ENCODE data around the gene PRKD1. TPM values are rescaled to one million over a fixed set of nuclear protein-coding genes. Genes with fewer than 3 reads are reported as not detected.

The PRKD1 gene
- total RNA-seq, 1 donor from 2014 or later: 0.54 TPM

DNA sequence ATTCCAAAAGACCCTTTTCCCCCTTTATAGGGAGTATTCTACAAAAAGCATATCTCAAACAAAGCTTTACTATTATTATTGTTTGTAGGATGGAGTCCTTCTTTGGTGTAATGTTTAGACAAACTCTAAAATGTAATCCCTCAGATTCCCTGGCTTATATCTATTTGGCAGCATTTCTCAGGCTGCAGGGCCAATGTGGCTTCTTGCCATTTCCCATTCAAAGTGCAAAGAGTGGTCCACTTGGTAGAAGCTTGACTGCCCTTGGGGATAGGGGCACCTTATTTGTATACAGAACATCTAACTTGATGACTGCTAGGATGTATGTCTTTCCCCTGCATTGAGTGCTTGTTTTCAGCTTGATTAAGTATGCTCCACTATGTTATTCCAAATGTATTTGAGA, 242.7 kb downstream of the PRKD1 start:
- DNase-seq: no peak
- peaks cover 2% of the 10 kb centered on the region for H3K9me3 Mint-ChIP-seq (ENCODE audit: unreplicated experiment)
- no peak overlapping the region for H3K27ac Mint-ChIP-seq (ENCODE audit: unreplicated experiment)
- no peaks in the 10 kb centered on the region for H3K27me3 Mint-ChIP-seq (ENCODE audit: unreplicated experiment)
- H3K4me3 Mint-ChIP-seq (ENCODE audit: unreplicated experiment): no peak overlapping the region
- TF ChIP-seq, protein P1, sequence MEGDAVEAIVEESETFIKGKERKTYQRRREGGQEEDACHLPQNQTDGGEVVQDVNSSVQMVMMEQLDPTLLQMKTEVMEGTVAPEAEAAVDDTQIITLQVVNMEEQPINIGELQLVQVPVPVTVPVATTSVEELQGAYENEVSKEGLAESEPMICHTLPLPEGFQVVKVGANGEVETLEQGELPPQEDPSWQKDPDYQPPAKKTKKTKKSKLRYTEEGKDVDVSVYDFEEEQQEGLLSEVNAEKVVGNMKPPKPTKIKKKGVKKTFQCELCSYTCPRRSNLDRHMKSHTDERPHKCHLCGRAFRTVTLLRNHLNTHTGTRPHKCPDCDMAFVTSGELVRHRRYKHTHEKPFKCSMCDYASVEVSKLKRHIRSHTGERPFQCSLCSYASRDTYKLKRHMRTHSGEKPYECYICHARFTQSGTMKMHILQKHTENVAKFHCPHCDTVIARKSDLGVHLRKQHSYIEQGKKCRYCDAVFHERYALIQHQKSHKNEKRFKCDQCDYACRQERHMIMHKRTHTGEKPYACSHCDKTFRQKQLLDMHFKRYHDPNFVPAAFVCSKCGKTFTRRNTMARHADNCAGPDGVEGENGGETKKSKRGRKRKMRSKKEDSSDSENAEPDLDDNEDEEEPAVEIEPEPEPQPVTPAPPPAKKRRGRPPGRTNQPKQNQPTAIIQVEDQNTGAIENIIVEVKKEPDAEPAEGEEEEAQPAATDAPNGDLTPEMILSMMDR (IDR thresholded peaks at IDR 0.05; ENCODE audit: partially characterized antibody, unreplicated experiment): no peak
- no peaks in the 10 kb centered on the region for H3K4me1 Mint-ChIP-seq (ENCODE audit: low read depth, unreplicated experiment)
- H3K36me3 Mint-ChIP-seq (ENCODE audit: unreplicated experiment): no peaks in the 10 kb centered on the region

DNA sequence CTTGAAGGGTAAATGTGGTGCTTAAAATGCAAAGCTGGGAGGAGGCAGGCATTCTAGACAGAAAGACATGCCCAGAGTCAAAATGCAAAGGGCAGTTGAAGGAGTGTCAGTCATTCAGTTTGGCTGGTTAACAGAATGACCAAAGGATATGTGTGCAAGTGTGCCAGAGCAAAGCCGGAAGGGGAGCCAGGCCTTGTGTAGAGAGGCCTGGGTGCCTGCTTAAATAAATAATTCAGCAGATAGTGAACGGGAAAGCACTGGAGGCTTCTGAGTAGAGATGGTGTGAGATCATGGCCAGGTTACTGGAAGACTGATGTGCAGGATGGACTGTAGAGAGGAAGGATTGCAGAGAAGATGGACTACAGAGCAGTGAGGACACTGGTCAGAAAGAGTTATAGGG, 244.9 kb downstream of the PRKD1 start:
- Mint-ChIP-seq H3K36me3 (ENCODE audit: unreplicated experiment) (no peaks in the 10 kb centered on the region), H3K9me3 (ENCODE audit: unreplicated experiment) (no peaks in the 10 kb centered on the region), H3K4me3 (ENCODE audit: unreplicated experiment) (no peak overlapping the region), H3K4me1 (ENCODE audit: low read depth, unreplicated experiment) (no peaks in the 10 kb centered on the region), H3K27me3 (ENCODE audit: unreplicated experiment) (no peaks in the 10 kb centered on the region), H3K27ac (ENCODE audit: unreplicated experiment) (no peak overlapping the region)
- TF ChIP-seq, protein P1 (IDR thresholded peaks at IDR 0.05; ENCODE audit: partially characterized antibody, unreplicated experiment): no peak
- DNase-seq: no peak

DNA sequence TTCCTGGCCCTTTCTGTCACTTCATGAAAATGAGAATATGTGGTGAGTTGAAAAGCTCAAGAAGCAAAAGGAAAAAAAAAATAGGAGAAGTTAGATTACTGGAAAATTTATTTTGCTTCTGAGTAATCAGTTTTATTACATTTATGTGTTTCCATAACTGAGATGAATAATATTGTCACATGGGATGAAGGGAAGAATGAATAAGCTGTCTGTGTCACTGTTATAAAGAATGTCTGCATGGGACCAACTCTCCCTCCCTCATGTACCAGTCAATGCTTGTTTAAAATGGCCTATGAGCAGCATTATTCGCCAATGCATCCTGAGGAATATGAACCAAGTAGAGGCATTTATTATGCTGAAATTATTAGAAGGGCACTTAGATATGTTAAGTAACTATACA, 246.3 kb downstream of the PRKD1 start:
- Mint-ChIP-seq H3K4me1 (ENCODE audit: low read depth, unreplicated experiment) (no peaks in the 10 kb centered on the region), H3K36me3 (ENCODE audit: unreplicated experiment) (no peaks in the 10 kb centered on the region), H3K27me3 (ENCODE audit: unreplicated experiment) (no peaks in the 10 kb centered on the region), H3K9me3 (ENCODE audit: unreplicated experiment) (no peaks in the 10 kb centered on the region), H3K27ac (ENCODE audit: unreplicated experiment) (no peak overlapping the region), H3K4me3 (ENCODE audit: unreplicated experiment) (no peak overlapping the region)
- DNase-seq: no peak
- TF ChIP-seq, protein P1 (IDR thresholded peaks at IDR 0.05; ENCODE audit: partially characterized antibody, unreplicated experiment): no peak

DNA sequence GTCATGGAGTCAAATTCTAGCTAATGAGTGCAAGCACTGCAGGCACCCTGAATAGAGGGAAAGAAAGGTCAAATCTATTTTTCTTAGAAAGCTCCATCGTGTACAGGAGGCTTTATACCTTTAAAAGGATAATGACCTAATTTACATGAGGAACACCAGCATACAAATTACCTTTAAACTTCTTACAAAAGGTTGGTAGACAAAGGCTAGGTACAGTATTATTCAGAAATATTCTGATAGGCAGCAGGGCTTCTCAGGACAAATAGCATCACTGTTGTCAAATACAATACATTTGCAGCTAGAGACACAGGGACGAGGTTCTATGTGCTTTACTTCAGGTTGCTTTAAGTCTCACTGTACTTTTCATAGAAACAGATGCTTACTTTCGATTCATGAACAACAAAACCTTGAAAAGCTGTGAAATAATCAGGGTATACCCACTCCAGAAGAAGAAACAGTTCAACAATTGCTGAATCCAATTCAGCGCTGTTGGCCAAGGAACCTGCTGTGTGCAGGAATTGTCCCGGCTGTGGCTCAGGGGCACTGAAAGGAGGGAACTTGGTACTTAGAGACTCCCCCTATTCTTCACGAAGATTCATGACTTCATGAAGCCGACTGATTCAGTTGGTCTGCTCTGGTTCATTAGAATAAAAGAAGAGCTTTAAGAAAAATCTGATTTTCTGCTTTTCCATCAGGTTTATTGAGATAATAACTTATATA, 252.9 kb downstream of the PRKD1 start:
- no peak overlapping the region for H3K27ac Mint-ChIP-seq (ENCODE audit: unreplicated experiment)

DNA sequence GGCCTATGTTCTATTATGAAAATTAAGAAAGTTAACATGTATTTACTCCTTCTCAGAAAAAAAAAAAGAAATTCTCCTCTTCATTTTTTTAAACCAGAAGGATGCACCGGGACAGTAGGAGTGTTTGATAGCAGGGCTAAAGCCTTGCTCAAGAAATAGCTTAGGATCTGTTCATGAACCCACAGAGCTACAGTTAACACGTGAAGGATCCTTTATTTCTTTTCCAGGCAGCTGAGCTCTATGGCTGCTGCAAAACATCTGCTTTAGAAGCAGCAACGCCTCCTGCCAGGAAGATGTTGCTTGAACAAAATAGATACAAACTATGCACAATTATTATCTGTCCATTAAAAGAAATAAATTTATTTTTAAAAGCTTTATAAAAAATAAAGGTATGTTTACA, 254.8 kb downstream of the PRKD1 start:
- no peak overlapping the region for H3K4me3 Mint-ChIP-seq (ENCODE audit: unreplicated experiment)
- H3K9me3 Mint-ChIP-seq (ENCODE audit: unreplicated experiment): no peaks in the 10 kb centered on the region
- no peak overlapping the region for H3K27ac Mint-ChIP-seq (ENCODE audit: unreplicated experiment)
- H3K36me3 Mint-ChIP-seq (ENCODE audit: unreplicated experiment): no peaks in the 10 kb centered on the region
- TF ChIP-seq, protein P1 (IDR thresholded peaks at IDR 0.05; ENCODE audit: partially characterized antibody, unreplicated experiment): no peak
- H3K27me3 Mint-ChIP-seq (ENCODE audit: unreplicated experiment): no peaks in the 10 kb centered on the region
- no peak for DNase-seq
- no peaks in the 10 kb centered on the region for H3K4me1 Mint-ChIP-seq (ENCODE audit: low read depth, unreplicated experiment)

More for the DNA sequence above, 252.9 kb downstream of the PRKD1 start:
- TF ChIP-seq, protein P1 (IDR thresholded peaks at IDR 0.05; ENCODE audit: partially characterized antibody, unreplicated experiment): no peak
- DNase-seq: no peak
- H3K9me3 Mint-ChIP-seq (ENCODE audit: unreplicated experiment): no peaks in the 10 kb centered on the region
- H3K4me3 Mint-ChIP-seq (ENCODE audit: unreplicated experiment): no peak overlapping the region
- H3K4me1 Mint-ChIP-seq (ENCODE audit: low read depth, unreplicated experiment): no peaks in the 10 kb centered on the region
- H3K36me3 Mint-ChIP-seq (ENCODE audit: unreplicated experiment): no peaks in the 10 kb centered on the region
- no peaks in the 10 kb centered on the region for H3K27me3 Mint-ChIP-seq (ENCODE audit: unreplicated experiment)

All from glutamatergic neuron (in vitro differentiated cells).